Fibroblast of villous mesenchyme (primary cell): Measurements from ENCODE around the gene RAB11FIP3. TPM values are rescaled to one million over a fixed set of nuclear protein-coding genes. Genes with fewer than 3 reads are reported as not detected.

ENCODE experiments used
- DNase-seq: peaks from one replicate; pipeline ENCODE4 v3.0.0-alpha.2; 2010; ENCODE audit warnings: low read depth
- H3K4me3 ChIP-seq: 2 replicates; pipeline ENCODE4 v1.5.1; 2011; ENCODE audit warnings: low read depth, mild to moderate bottlenecking, low read length
- total RNA-seq: library from RNA; depleted of rRNA; stranded (reverse); fragments of >200 nt; gene quantifications from 2 replicates; pipeline ENCODE4 v1.2.3, GENCODE V29; 2012
- TF ChIP-seq, protein P1 (sequence below): IDR thresholded peaks from 2 replicates; pipeline ENCODE4 v1.5.1; 2012; ENCODE audit warnings: low read depth, mild to moderate bottlenecking, low read length; ENCODE audit not compliant: insufficient read depth

The RAB11FIP3 gene
- total RNA-seq, 1 donor = 19.4 TPM

DNA sequence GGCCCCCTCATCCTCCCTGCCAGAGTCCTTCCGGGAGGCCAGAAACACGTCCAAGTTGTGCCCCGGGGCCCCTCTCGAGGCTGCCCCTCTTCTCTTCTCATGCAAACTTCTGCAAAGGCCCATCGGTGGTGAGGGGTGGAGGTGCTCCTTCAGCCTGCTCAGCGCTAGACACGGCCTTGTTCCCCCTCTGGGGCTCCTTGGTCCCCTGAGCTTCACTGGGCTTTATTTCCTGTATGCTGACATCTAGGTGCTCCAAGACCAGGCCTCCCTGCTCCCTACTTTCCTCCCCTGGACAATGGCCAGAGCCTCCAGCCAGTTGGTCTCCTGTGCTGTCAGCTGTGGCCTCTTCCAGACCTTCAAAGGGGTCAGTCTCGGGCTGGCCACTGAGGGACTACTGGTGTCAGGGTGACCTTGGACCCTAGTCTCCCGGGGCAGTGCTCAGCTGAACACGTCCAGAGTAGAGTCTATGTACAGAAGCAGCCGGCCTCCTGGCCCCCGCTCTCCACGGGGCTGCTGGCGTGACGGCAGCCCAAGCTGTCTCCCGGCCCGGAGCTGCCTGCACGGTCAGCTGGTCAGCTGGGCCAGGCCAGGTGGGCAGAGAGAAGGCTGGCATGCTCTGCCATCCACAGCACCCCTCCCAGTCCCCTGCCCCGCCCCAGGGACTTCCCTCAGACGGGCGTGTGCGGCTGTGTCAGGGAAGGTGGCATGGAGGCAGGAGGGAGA is 133.0 kb downstream of the RAB11FIP3 start:
- TF ChIP-seq, protein P1, sequence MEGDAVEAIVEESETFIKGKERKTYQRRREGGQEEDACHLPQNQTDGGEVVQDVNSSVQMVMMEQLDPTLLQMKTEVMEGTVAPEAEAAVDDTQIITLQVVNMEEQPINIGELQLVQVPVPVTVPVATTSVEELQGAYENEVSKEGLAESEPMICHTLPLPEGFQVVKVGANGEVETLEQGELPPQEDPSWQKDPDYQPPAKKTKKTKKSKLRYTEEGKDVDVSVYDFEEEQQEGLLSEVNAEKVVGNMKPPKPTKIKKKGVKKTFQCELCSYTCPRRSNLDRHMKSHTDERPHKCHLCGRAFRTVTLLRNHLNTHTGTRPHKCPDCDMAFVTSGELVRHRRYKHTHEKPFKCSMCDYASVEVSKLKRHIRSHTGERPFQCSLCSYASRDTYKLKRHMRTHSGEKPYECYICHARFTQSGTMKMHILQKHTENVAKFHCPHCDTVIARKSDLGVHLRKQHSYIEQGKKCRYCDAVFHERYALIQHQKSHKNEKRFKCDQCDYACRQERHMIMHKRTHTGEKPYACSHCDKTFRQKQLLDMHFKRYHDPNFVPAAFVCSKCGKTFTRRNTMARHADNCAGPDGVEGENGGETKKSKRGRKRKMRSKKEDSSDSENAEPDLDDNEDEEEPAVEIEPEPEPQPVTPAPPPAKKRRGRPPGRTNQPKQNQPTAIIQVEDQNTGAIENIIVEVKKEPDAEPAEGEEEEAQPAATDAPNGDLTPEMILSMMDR = no peak
- no peak for DNase-seq

DNA sequence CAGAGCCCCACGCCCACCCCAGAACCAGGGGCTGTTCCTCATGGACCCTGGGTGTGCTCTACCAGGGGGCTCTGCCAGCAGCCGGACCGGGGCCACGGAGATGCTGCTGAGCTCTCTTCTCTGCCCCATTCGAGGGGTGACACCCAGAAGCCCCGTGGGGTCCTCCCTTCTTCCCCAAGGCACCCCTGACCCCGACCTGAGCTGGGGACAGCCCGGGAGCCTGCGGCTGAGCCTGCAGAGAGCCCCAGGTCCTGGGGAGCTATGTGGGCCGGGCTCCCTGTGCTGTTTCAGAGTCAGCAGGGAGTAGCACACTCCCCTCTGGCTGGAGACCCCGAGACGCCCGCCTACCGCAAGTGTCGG is 133.6 kb downstream of the RAB11FIP3 start:
- DNase-seq = no peak
- TF ChIP-seq, protein P1 = no peak
- H3K4me3 ChIP-seq = no peak overlapping the region

More for the DNA sequence above, 133.0 kb downstream of the RAB11FIP3 start:
- no peak overlapping the region for H3K4me3 ChIP-seq

DNA sequence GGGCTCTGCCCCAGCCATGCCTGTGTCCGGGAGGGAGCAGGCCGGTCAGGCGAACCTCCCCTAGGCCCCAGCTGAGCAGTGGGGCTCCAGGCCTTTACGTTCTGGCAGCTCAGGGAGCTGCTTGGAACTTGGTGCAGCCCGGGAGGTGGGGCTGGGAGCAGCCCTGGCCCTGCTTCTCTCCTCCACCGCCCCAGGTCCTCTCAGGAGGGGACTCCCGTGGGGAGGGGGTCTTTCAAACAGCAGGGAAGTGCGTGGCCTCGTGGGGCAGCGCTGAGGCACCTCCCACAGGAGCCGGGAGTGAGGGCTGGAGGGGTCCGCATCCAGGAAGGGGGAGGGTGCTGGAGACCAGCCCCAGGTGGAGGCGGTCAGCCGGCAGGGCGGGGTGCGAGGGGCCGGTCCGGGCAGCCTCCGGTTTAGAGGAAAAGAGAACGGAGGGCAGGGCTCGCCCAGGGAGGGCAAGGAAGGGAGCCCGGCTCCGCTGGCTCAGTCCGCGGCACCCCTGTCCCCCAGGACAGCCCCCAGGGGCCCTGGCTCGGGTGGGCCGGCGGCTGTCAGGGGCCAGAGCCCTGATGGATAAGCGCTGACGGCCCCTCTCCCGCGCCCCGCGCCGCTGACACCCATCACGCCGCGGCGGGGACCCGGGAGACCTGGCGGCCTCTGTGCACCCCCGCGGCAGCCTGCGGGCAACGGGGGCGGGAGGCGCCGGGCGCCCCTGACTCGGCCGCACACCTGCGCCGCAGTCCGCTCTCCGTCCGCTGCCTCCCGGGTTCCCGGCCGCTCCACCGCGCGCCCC is 134.2 kb downstream of the RAB11FIP3 start:
- DNase-seq = no peak
- H3K4me3 ChIP-seq = no peak overlapping the region
- TF ChIP-seq, protein P1 = no peak

DNA sequence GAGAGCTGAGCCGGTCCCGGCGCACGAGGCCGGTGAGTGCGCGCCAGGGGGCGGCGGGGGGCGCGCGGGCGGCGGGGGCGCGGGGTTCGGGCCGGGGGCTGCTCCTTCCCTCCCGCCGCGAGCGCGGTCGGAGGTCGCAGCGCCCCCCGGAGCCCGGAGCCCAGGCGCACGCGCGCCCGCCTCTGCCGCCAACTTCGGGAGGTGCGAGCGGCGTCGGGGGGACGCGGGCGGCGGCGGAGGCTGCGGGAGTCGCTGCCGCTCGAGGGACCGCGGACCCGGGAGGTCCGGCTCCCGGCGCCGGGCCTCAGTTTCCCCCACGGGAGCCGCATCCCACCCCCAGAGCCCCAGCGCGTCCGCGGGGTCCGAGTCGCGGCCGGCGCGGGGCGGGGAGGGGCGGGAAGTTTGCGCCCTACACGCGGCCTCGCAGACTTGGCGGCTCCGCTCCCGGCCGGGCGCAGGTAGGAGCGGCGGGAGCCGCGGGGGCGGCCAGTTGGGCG is 134.8 kb downstream of the RAB11FIP3 start, which contains the start of gene PRR35:
Gene PRR35, plus strand, starts transcription at position 191 of the 497 bp plus-strand sequence. CDS start 2,901 bp downstream, outside the sequence.
- no peak within 1 kb of the TSS for H3K4me3 ChIP-seq
- no peak for DNase-seq
- TF ChIP-seq, protein P1 = no peak

DNA sequence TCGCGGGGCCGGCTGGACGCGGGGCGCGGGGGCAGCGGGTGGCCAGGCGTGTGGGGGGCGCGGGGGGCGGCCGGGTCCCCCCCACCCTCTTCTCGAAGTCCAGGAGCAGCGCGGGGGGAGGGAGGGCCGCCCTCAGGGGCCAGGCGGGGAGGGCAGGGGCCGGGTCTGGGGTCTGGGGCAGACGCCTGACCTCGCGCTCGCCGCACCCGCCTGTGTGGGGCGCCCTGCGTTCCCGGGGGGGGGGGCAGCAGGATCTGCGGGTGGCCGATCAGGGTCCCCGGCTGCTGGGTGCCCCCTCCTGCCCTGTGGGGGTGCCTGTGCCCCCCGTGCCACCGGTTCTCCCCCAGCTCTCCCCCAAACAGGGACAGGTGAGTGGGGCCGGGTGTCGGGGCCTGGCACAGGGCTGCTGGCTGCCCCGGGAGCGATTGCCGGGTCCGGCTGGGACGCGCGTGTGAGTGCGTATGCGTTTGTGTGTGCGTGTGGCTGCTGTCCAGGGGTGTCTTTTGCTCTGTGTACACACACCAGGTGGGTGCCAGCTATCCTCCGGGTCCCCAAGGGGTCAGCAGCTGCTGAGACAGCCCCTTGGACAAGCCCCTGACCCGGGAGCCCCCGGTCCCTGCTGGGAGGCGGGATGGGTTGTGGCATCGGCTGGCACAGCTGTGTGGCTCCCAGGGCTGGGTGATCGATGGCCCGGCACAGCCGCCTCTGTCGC is 135.4 kb downstream of the RAB11FIP3 start:
- no peak overlapping the region for H3K4me3 ChIP-seq
- TF ChIP-seq, protein P1 = no peak
- no peak for DNase-seq

DNA sequence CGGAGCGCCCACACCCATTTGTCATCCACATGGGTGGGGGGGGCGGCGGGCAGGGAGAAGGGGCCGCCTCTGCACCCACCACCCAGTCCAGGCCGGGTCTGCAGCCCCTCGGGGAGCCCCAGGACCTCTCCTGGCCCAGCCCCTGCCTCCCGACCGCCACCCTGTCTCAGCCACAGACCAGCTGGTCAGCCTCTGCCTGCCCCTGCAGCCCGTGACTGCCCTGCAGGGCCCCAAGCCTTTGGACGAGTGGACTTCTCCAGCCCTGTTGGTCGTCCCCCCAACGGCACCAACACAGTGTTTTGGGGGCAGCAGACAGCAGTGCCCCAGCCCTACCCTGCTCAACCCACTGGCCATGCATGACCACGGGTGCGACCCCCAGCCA is 136.0 kb downstream of the RAB11FIP3 start:
- DNase-seq = no peak
- no peak overlapping the region for H3K4me3 ChIP-seq
- TF ChIP-seq, protein P1 = no peak
